Transverse colon (tissue), 4 donors: Measurements from ENCODE around the gene HNRNPR. TPM values are rescaled to one million over a fixed set of nuclear protein-coding genes. Genes with fewer than 3 reads are reported as not detected.
A peak's percentile ranks its signal among the peaks of the same experiment; 100 is the strongest.

ENCODE experiments used
- DNase-seq: peaks from one replicate; pipeline ENCODE4 v3.0.0-alpha.2; 2019
- H3K27ac ChIP-seq, 4 donors: fragments of 200-600 bp; sonication (generic); 2 replicates each; pipeline ENCODE4 v1.5.1; 2016 to 2018; ENCODE audit warnings: inconsistent platforms in 4 of 4
- H3K27me3 ChIP-seq: fragments of 200-600 bp; sonication (generic); 2 replicates; pipeline ENCODE4 v1.5.1; 2017; ENCODE audit warnings: inconsistent platforms
- H3K36me3 ChIP-seq, 4 donors: fragments of 200-600 bp; sonication (generic); 2 replicates each; pipeline ENCODE4 v1.5.1; 2017 to 2019; ENCODE audit warnings: inconsistent platforms in 4 of 4
- H3K4me1 ChIP-seq, 4 donors: fragments of 200-600 bp; sonication (generic); 2 replicates each; pipeline ENCODE4 v1.5.1; 2017 to 2020; ENCODE audit warnings: inconsistent platforms in 4 of 4
- H3K4me3 ChIP-seq, 4 donors: fragments of 200-600 bp; sonication (generic); 1 replicate in 1 of 4; 2 replicates in 3 of 4; pipeline versions ENCODE4 v1.5.1 to v1.6.1; 2017 to 2019; ENCODE audit warnings: inconsistent platforms in 4 of 4
- H3K9me3 ChIP-seq, 2 donors: fragments of 200-600 bp; sonication (generic); 2 replicates each; pipeline ENCODE4 v1.5.1; 2017 to 2019; ENCODE audit warnings: inconsistent platforms in 2 of 2
- EP300 ChIP-seq: sonication (generic); formaldehyde crosslinking; IDR thresholded peaks from one replicate; pipeline ENCODE4 v1.6.1; 2017; ENCODE audit warnings: antibody characterized with exemption, low read depth
- POLR2A ChIP-seq: fragments of 450-650 bp; IDR thresholded peaks from one replicate; pipeline ENCODE4 v1.6.1; 2016; ENCODE audit warnings: antibody characterized with exemption, mild to moderate bottlenecking, moderate library complexity
- POLR2AphosphoS5 ChIP-seq, 3 donors: sonication (generic); formaldehyde crosslinking; IDR thresholded peaks; one replicate each; pipeline ENCODE4 v1.6.1; 2016; ENCODE audit warnings: antibody characterized with exemption in 3 of 3
- WGBS, 2 donors: methylation state at CpG; one replicate each; pipeline ENCODE4 v1.1.5; 2018; ENCODE audit warnings: low coverage in 1 of 2; 5-methylcytosine and 5-hydroxymethylcytosine counted together
- in situ Hi-C, 4 donors: fragments of 200-750 bp; cut with MboI; loops; one replicate each; pipeline versions ENCODE4 v1.15.0 to v1.15.1; 2017; ENCODE audit warnings: low sequenced_read_pairs in 3 of 4, low pct_ligation_motif_present in 1 of 4, low pct_unique_long_range_greater_than_20kb in 1 of 4
- intact Hi-C: fragments of 100-400 bp; cut with DNase I; formaldehyde crosslinking; loops from one replicate; pipeline ENCODE4 v1.15.1; 2023; ENCODE audit warnings: low total_unique reads
- total RNA-seq, 4 donors: library from RNA; depleted of rRNA; stranded (reverse); fragments of >200 nt; gene quantifications; one replicate each; pipeline ENCODE4 v1.1.0, GENCODE V29; 2016
- TF ChIP-seq, protein P1 (sequence below), 5 experiments: fragments of 200-600 bp in 3 of 5; fragments of 450-650 bp in 2 of 5; sonication (generic) in 3 of 5; IDR thresholded peaks; 1 replicate in 2 of 5; 2 replicates in 3 of 5; pipeline ENCODE4 v1.5.1; 2016 to 2017; ENCODE audit warnings: antibody characterized with exemption in 5 of 5, inconsistent platforms in 3 of 5, mild to moderate bottlenecking in 2 of 5, moderate library complexity in 1 of 5

The HNRNPR gene
- 100 to 1,000 TPM in 1 of 4 donors, 10 to 100 TPM in 3; 13.5 to 120 (median 60.8) TPM for total RNA-seq

DNA sequence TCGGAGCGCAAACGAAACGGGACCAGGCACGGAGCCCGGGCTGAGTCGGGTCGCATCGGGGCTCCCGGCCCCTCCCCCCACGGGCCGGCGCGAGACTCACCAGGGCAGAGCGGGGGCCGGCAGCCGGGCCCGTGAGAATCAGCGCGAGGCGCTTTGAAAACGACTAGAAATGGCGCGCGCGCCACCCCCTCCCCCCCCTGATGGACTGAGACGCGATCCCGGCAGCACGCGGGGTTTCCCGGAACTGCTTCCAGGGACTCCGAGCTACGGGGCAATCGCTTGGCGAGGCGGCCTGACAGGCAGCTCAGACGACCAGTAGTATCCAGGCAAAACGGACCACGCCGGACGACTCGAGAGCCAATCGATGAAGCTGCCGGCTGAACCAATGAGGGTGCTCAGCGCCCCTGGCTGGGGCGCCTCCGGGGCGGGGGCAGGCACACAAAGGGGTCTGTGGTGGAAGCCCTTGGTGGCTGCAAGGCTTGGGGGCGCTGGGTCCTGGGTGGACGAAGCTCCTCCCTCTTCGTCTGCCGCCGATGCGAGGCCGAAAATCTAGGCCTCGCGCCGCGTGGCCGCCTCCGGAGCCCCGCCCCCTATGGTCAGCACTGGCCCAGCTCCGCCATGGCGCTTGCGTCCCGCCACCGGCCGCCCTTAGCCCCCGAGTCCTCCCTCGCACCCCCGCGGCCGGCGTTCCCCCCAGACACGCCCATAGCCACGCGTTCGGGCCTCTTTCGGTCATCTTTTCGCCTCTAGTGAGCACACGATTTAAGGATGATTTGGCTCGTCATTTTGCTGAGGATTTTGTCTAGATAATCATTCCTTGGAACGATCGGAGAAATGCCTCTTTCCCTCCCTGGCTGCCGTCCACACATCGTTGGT, at the start of gene HNRNPR:
HNRNPR (minus strand) TSS at position 174 of the 876 bp plus-strand sequence. CDS start 3,276 bp downstream, outside the sequence.
- 0% methylated on average over 51 of the region's 87 CpGs; no CpG with 5 or more reads in 1 of the 2 donors for WGBS, 2 donors
- peak within 1 kb of the TSS; percentile 52 to 93 (median 92) for H3K4me3 ChIP-seq
- H3K4me1 ChIP-seq: peaks cover 31 to 45% (median 37%) of the 10 kb centered on the region in 4 donors
- in situ Hi-C loops (no loop called here), intact Hi-C loops (no loop called here)
- DNase-seq: peak; percentile 99
- H3K27ac ChIP-seq: peak within 1 kb of the TSS; percentile 95 to 99 (median 98)
- no peaks in the 10 kb centered on the region for H3K36me3 ChIP-seq
- H3K9me3 ChIP-seq: no peaks in the 10 kb centered on the region
- TF ChIP-seq EP300: no peak
- TF ChIP-seq, protein P1, sequence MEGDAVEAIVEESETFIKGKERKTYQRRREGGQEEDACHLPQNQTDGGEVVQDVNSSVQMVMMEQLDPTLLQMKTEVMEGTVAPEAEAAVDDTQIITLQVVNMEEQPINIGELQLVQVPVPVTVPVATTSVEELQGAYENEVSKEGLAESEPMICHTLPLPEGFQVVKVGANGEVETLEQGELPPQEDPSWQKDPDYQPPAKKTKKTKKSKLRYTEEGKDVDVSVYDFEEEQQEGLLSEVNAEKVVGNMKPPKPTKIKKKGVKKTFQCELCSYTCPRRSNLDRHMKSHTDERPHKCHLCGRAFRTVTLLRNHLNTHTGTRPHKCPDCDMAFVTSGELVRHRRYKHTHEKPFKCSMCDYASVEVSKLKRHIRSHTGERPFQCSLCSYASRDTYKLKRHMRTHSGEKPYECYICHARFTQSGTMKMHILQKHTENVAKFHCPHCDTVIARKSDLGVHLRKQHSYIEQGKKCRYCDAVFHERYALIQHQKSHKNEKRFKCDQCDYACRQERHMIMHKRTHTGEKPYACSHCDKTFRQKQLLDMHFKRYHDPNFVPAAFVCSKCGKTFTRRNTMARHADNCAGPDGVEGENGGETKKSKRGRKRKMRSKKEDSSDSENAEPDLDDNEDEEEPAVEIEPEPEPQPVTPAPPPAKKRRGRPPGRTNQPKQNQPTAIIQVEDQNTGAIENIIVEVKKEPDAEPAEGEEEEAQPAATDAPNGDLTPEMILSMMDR (IDR thresholded peaks at IDR 0.05): peak in 2 of 5 experiments; percentile 18 to 37
- TF ChIP-seq POLR2A: peak; percentile 85
- peak; percentile 64 to 81 (median 78) for TF ChIP-seq POLR2AphosphoS5 (IDR thresholded peaks at IDR 0.05)
- no peaks in the 10 kb centered on the region for H3K27me3 ChIP-seq

DNA sequence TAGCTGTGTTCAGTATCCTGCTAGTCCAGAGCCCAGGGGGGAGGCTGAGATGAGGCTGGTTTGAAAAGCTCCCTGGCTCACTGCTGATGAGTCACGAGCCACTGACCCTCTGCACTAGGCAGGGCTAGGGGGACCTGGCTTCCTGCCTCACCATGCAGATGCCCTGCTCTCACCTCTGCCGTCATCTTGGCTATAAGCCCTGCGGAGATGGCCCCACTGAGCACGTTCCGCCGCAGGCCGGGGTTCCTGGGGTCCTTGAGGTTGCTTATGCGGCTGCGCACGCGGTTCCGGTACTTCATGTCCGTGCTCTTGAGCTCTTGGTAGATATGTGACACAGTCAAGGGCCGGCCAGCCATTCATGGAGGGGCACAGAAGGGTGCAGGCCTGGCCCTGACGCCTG, 49.6 kb upstream of the HNRNPR start:
- intact Hi-C loops: no loop called here
- TF ChIP-seq EP300 (no peak), POLR2AphosphoS5 (IDR thresholded peaks at IDR 0.05) (peak in 2 of 3 donors; percentile 9 to 10)
- in situ Hi-C loops: no loop called here
- H3K9me3 ChIP-seq: no peaks in the 10 kb centered on the region
- no peak overlapping the region for H3K4me3 ChIP-seq
- peak overlapping the region; percentile 73 to 86 (median 79) for H3K27ac ChIP-seq
- H3K27me3 ChIP-seq: no peaks in the 10 kb centered on the region
- WGBS, 2 donors: 87% methylated on average over 13 of the region's 15 CpGs; no CpG with 5 or more reads in 1 of the 2 donors
- DNase-seq: peak; percentile 25
- H3K4me1 ChIP-seq: peaks cover 0 to 26% (median 18%) of the 10 kb centered on the region in 4 donors
- peaks cover 0 to 8% (median 0%) of the 10 kb centered on the region in 4 donors for H3K36me3 ChIP-seq

DNA sequence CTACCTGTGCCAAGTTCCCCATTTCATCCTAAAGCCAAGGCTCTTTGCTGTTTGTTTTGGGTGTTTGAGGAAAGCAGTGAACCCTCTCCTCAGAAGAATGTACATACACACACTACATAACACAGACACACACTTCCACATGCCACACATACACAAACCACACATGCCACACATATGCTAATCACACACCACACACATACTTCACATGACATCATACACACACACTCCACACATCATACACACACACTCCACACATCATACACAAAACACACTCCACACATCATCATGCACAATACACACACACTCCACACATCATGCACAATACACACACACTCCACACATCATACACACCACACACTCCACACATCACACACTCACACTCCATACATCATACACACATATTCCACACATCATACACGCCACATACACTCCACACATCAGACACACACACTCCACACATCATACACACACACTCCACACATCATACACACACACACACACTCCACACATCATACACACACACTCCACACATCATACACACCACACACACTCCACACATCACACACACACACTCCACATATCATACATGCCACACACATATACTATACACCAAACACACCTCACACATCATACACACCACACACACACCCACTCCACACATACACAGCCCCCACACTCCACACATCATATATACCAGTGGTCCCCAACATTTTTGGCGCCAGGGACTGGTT, 48.2 kb upstream of the HNRNPR start:
- TF ChIP-seq, protein P1 (IDR thresholded peaks at IDR 0.05): no peak
- TF ChIP-seq EP300 (no peak), POLR2AphosphoS5 (IDR thresholded peaks at IDR 0.05) (no peak), POLR2A (no peak)
- intact Hi-C loops (no loop called here), in situ Hi-C loops (no loop called here)
- Histone ChIP-seq H3K27ac (no peak overlapping the region), H3K36me3 (peaks cover 0 to 4% (median 0%) of the 10 kb centered on the region in 4 donors), H3K4me1 (peaks cover 0 to 26% (median 18%) of the 10 kb centered on the region in 4 donors), H3K4me3 (no peak overlapping the region), H3K27me3 (no peaks in the 10 kb centered on the region), H3K9me3 (no peaks in the 10 kb centered on the region)
- no peak for DNase-seq
- WGBS, 2 donors: 49 to 70% methylated on average over 2 of the region's 2 CpGs

DNA sequence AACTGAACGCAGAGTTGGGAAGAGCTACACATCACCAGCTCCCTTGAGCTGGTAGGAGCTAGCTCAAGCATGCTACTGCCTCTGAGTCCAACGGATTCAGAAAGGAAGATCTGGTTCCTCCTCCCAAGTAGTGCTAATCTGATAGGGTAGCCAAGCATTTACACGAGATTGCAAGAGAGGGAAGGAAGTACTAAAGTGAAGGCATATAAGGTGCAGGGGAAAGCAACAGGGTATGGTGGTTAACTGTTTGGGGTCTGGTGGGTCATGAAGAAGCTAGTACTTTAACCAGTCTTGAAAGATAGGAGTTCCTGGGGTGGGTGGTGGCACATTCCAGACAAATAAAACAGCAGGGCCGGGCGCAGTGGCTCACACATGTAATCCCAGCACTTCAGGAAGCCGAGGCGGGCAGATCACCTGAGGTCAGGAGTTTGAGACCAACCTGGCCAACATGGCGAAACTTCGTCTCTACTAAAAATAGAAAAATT, 45.8 kb upstream of the HNRNPR start:
- Histone ChIP-seq H3K36me3 (no peaks in the 10 kb centered on the region), H3K27me3 (no peaks in the 10 kb centered on the region), H3K9me3 (no peaks in the 10 kb centered on the region), H3K27ac (no peak overlapping the region), H3K4me1 (peaks cover 0 to 25% (median 12%) of the 10 kb centered on the region in 4 donors), H3K4me3 (no peak overlapping the region)
- no peak for DNase-seq
- 40 to 81% methylated on average over 3 to 9 of the region's 9 CpGs for WGBS, 2 donors
- intact Hi-C loops (no loop called here), in situ Hi-C loops (no loop called here)
- TF ChIP-seq, protein P1 (IDR thresholded peaks at IDR 0.05): no peak
- TF ChIP-seq EP300 (no peak), POLR2AphosphoS5 (IDR thresholded peaks at IDR 0.05) (no peak), POLR2A (no peak)
